HepG2 (cell line): Measurements from ENCODE around the gene YPEL3. TPM values are rescaled to one million over a fixed set of nuclear protein-coding genes. Genes with fewer than 3 reads are reported as not detected.

ENCODE experiments used
- BCL3 ChIP-seq: sonication (generic); formaldehyde crosslinking; IDR thresholded peaks from 2 replicates; pipeline ENCODE4 v1.5.1; 2020; ENCODE audit warnings: mild to moderate bottlenecking, missing genetic modification reagents, moderate library complexity
- KDM5B ChIP-seq: sonication (generic); formaldehyde crosslinking; IDR thresholded peaks from 2 replicates; pipeline ENCODE4 v1.4.0; 2020; ENCODE audit warnings: missing genetic modification reagents, mild to moderate bottlenecking, borderline replicate concordance
- MED8 ChIP-seq: sonication (generic); formaldehyde crosslinking; IDR thresholded peaks from 2 replicates; pipeline ENCODE4 v1.8.1; 2023; ENCODE audit warnings: mild to moderate bottlenecking, missing genetic modification reagents; ENCODE audit not compliant: insufficient replicate concordance
- SALL2 ChIP-seq: sonication (generic); formaldehyde crosslinking; IDR thresholded peaks from 2 replicates; pipeline ENCODE4 v1.8.1; 2023; ENCODE audit warnings: mild to moderate bottlenecking, missing genetic modification reagents, inconsistent platforms
- ZBTB44 ChIP-seq: sonication (generic); formaldehyde crosslinking; IDR thresholded peaks from 2 replicates; pipeline ENCODE4 v1.4.0; 2020; ENCODE audit warnings: missing genetic modification reagents
- ZNF275 ChIP-seq: sonication (generic); formaldehyde crosslinking; IDR thresholded peaks from 2 replicates; pipeline ENCODE4 v1.8.0; 2022; ENCODE audit warnings: missing genetic modification reagents, mild to moderate bottlenecking, inconsistent platforms, borderline replicate concordance
- ZNF343 ChIP-seq: sonication (generic); formaldehyde crosslinking; IDR thresholded peaks from 2 replicates; pipeline ENCODE4 v1.4.0; 2020; ENCODE audit warnings: mild to moderate bottlenecking, missing genetic modification reagents
- ZNF383 ChIP-seq: sonication (generic); formaldehyde crosslinking; IDR thresholded peaks from 2 replicates; pipeline ENCODE4 v1.4.0; 2020; ENCODE audit warnings: missing genetic modification reagents, mild to moderate bottlenecking, borderline replicate concordance
- ZNF431 ChIP-seq: sonication (generic); formaldehyde crosslinking; IDR thresholded peaks from 2 replicates; pipeline ENCODE4 v1.9.0; 2022; ENCODE audit warnings: missing genetic modification reagents, low read depth, mild to moderate bottlenecking, borderline replicate concordance
- ZNF562 ChIP-seq: sonication (generic); formaldehyde crosslinking; IDR thresholded peaks from 2 replicates; pipeline ENCODE4 v1.8.0; 2022; ENCODE audit warnings: missing genetic modification reagents, borderline replicate concordance
- ZNF619 ChIP-seq: sonication (generic); formaldehyde crosslinking; IDR thresholded peaks from 2 replicates; pipeline ENCODE4 v1.4.0; 2020; ENCODE audit warnings: mild to moderate bottlenecking, missing genetic modification reagents
- ZNF691 ChIP-seq: sonication (generic); formaldehyde crosslinking; IDR thresholded peaks from 2 replicates; pipeline ENCODE4 v1.4.0; 2020; ENCODE audit warnings: missing genetic modification reagents, low read depth, mild to moderate bottlenecking, borderline replicate concordance
- ZNF746 ChIP-seq: sonication (generic); formaldehyde crosslinking; IDR thresholded peaks from 2 replicates; pipeline ENCODE4 v1.8.0; 2022; ENCODE audit warnings: mild to moderate bottlenecking, missing genetic modification reagents
- ZNF770 ChIP-seq: sonication (generic); formaldehyde crosslinking; IDR thresholded peaks from 2 replicates; pipeline ENCODE4 v1.5.0; 2020; ENCODE audit warnings: mild to moderate bottlenecking, missing genetic modification reagents
- ZNF776 ChIP-seq: sonication (generic); formaldehyde crosslinking; IDR thresholded peaks from 2 replicates; pipeline ENCODE4 v1.4.0; 2020; ENCODE audit warnings: mild to moderate bottlenecking, missing genetic modification reagents
- ZNF790 ChIP-seq: sonication (generic); formaldehyde crosslinking; IDR thresholded peaks from 2 replicates; pipeline ENCODE4 v1.8.0; 2022; ENCODE audit warnings: missing genetic modification reagents, mild to moderate bottlenecking, borderline replicate concordance
- ZSCAN22 ChIP-seq: sonication (generic); formaldehyde crosslinking; IDR thresholded peaks from 2 replicates; pipeline ENCODE4 v1.4.0; 2020; ENCODE audit warnings: mild to moderate bottlenecking, missing genetic modification reagents
- polyA plus RNA-seq, 8 experiments: library from polyadenylated mRNA; depleted of rRNA in 3 of 8; stranded (reverse) in 7 of 8; unstranded in 1 of 8; fragments of >200 nt; fragmentation: Illumina TruSeq in 4 of 8; extraction: Trizol in 4 of 8; gene quantifications; 2 replicates each; pipeline versions ENCODE4 v1.2.1 to v1.2.3, GENCODE V29; 2011 to 2016; ENCODE audit warnings: low read depth in 4 of 8, missing spikeins in 1 of 8, mixed read lengths in 1 of 8; ENCODE audit not compliant: insufficient read depth in 1 of 8
- total RNA-seq, 5 experiments: library from RNA; depleted of rRNA; stranded (reverse); fragments of >200 nt; fragmentation: Illumina TruSeq; extraction: Trizol; gene quantifications; 2 replicates each; pipeline ENCODE4 v1.2.3, GENCODE V29; 2016; ENCODE audit warnings: low read depth in 1 of 5

YPEL3 gene
- total and polyA plus RNA-seq, 2 of the 13 experiments (the other 11 are each of a cell fraction or from before 2014, with no cell fraction given): 5.4 to 47.0 TPM

GRCh38 chr16:30112197-30113030 lies 16.4 kb upstream of the YPEL3 start (continued):
- TF ChIP-seq ZNF431 (CRISPR knock-in tag): peak; percentile 89
- TF ChIP-seq ZBTB44 (CRISPR knock-in tag): 0 out of 2 replicates have a peak, but pooled peaks have one; percentile 32
- no peak; the same call in 1 of the 2 replicates for TF ChIP-seq ZNF383 (CRISPR knock-in tag)
- peak; percentile 97 for TF ChIP-seq ZNF619
- TF ChIP-seq ZNF770 (CRISPR knock-in tag): peak; percentile 74
- peak; percentile 54; the same call in 1 of the 2 replicates for TF ChIP-seq ZNF691 (CRISPR knock-in tag)
- TF ChIP-seq ZNF343 (CRISPR knock-in tag): peak; percentile 73; the same call in 1 of the 2 replicates
- no peak for TF ChIP-seq ZNF562 (CRISPR knock-in tag)
- peak; percentile 60; the same call in 1 of the 2 replicates for TF ChIP-seq SALL2 (CRISPR knock-in tag)
- TF ChIP-seq ZNF790 (CRISPR knock-in tag): no peak
- TF ChIP-seq BCL3: peak; percentile 73; the same call in 1 of the 2 replicates
- peak; percentile 61; the same call in 1 of the 2 replicates for TF ChIP-seq ZSCAN22 (CRISPR knock-in tag)
- peak; percentile 92; the same call in 1 of the 2 replicates for TF ChIP-seq KDM5B
- TF ChIP-seq MED8: peak; percentile 66
- TF ChIP-seq ZNF746 (CRISPR knock-in tag): peak; percentile 92
- peak; percentile 64; the same call in 1 of the 2 replicates for TF ChIP-seq ZNF275
- peak; percentile 53; the same call in 1 of the 2 replicates for TF ChIP-seq ZNF776 (CRISPR knock-in tag)
